GM12875 (cell line): ENCODE measurements around the gene TMEM247.

Source experiments
- H3K4me3 ChIP-seq: one replicate; pipeline ENCODE4 v1.5.1; 2011; ENCODE audit warnings: low read depth, low read length, control low read depth
- TF ChIP-seq, protein P1 (sequence below): IDR thresholded peaks from 2 replicates; pipeline ENCODE4 v1.5.1; 2011; ENCODE audit warnings: low read depth, mild to moderate bottlenecking, control low read depth, inconsistent platforms, low read length, moderate library complexity, borderline replicate concordance; ENCODE audit not compliant: insufficient read depth

TMEM247 gene

DNA sequence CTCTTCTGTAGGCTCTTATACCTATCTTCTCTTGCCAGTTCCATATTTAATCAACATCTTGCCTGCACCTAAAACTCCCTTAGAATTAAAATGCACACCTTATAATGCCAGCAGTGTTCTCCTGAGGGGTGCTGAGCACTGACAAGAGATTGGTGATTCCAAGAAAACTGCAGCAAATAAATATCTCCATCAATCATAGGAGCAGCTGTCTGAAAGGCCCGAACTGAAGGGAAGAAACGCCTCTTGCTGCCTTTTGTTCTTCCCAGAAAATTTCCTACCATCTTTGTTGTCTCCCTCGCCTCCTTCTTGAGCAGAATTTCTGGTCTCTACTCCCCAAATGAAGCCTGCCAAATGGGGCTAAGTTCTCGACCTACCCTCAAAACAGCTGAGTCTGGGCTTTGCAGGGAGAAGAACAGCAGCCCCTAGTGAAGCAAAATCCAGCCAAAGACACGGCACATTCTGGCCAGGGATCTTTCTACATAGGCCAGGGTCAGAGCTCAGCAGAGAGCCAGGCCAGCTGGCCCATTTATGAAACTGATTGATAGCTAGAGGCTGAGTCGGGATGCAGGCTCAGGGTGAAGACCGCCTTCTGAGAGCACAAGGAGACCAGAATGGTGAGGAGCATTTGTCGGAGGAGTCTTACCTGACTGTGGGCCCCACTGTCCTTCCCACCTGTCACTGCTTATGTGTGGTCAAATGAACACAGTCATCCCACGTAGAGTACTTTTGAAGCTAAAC lies 20.4 kb upstream of the TMEM247 start:
- no peak overlapping the region for H3K4me3 ChIP-seq
- TF ChIP-seq, protein P1, sequence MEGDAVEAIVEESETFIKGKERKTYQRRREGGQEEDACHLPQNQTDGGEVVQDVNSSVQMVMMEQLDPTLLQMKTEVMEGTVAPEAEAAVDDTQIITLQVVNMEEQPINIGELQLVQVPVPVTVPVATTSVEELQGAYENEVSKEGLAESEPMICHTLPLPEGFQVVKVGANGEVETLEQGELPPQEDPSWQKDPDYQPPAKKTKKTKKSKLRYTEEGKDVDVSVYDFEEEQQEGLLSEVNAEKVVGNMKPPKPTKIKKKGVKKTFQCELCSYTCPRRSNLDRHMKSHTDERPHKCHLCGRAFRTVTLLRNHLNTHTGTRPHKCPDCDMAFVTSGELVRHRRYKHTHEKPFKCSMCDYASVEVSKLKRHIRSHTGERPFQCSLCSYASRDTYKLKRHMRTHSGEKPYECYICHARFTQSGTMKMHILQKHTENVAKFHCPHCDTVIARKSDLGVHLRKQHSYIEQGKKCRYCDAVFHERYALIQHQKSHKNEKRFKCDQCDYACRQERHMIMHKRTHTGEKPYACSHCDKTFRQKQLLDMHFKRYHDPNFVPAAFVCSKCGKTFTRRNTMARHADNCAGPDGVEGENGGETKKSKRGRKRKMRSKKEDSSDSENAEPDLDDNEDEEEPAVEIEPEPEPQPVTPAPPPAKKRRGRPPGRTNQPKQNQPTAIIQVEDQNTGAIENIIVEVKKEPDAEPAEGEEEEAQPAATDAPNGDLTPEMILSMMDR = no peak

DNA sequence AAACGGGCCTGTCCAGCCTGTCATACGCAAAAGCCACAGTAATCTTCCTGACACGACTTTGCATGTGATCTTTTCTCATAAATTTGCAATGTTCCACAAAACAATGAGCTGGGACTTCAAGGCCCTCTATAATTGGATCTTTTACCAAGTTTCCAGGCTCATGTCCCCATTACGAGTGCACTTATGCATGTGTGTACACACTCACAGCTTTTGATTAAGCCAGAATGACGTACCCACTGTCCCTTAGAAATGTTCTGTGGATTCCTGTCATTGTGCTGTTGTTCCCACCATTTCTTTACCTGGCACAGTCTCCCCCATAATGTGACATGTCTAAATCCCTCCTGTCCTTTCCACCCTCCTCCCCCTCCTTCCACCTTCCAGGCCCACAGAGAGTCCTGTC lies 19.7 kb upstream of the TMEM247 start:
- H3K4me3 ChIP-seq = no peak overlapping the region
- TF ChIP-seq, protein P1 = no peak

- TF ChIP-seq, protein P1 = no peak
- no peak overlapping the region for H3K4me3 ChIP-seq
These were observed 19.0 kb upstream of the TMEM247 start for GRCh38 chr2:46460241-46460921.

GRCh38 chr2:46461011-46461674 lies 18.2 kb upstream of the TMEM247 start:
- TF ChIP-seq, protein P1 = peak; percentile 98
- no peak overlapping the region for H3K4me3 ChIP-seq

DNA sequence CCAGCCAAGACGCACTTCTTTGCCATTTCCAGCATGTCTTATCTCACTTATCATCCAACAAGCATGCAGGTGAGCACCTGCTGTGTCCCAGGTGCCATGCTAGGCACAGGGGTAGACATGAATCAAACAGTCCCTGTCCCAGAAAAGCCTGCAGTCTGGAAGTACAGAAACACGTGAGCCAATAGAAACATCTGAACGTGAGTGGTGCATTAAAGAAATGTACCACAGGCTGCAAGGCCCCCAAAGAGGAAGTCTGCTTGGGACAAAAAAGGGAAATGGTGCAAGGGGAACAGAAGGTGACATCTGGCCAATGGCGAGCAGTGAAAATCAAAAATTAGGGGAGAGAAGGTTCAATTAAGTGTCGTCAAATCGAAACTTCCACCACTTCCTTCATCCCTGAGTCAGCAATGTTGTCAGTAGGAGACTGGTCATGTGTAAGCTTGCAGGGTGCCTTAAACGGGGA lies 17.6 kb upstream of the TMEM247 start:
- TF ChIP-seq, protein P1 = no peak
- H3K4me3 ChIP-seq = no peak overlapping the region

- no peak overlapping the region for H3K4me3 ChIP-seq
- TF ChIP-seq, protein P1 = no peak
These were observed 16.4 kb upstream of the TMEM247 start for GRCh38 chr2:46462936-46463335.
